Left ventricle myocardium inferior (tissue), 1 donor: ENCODE data around the gene ZNF441. TPM values are rescaled to one million over a fixed set of nuclear protein-coding genes. Genes with fewer than 3 reads are reported as not detected.

Source experiments
- DNase-seq: peaks from one replicate; pipeline ENCODE4 v3.0.0-alpha.2; 2020
- H3K27ac ChIP-seq: fragments of 200-600 bp; replicated peaks from 2 replicates; pipeline ENCODE4 v1.8.0; 2021
- H3K27me3 ChIP-seq: fragments of 200-600 bp; 2 replicates; pipeline ENCODE4 v1.8.0; 2021; ENCODE audit warnings: low read depth
- H3K36me3 ChIP-seq: fragments of 200-600 bp; 2 replicates; pipeline ENCODE4 v1.8.0; 2021
- H3K4me1 ChIP-seq: fragments of 200-600 bp; 2 replicates; pipeline ENCODE4 v1.8.0; 2021
- H3K4me3 ChIP-seq: fragments of 200-600 bp; 2 replicates; pipeline ENCODE4 v1.8.0; 2021; ENCODE audit warnings: mild to moderate bottlenecking, moderate library complexity
- H3K9me3 ChIP-seq: fragments of 200-600 bp; replicated peaks from 2 replicates; pipeline ENCODE4 v1.8.0; 2021
- CTCF ChIP-seq: fragments of 200-600 bp; IDR thresholded peaks from 2 replicates; pipeline ENCODE4 v1.8.0; 2021; ENCODE audit warnings: antibody characterized with exemption, mild to moderate bottlenecking, borderline replicate concordance
- intact Hi-C: fragments of 100-400 bp; cut with micrococcal nuclease; formaldehyde crosslinking; loops from one replicate; pipeline ENCODE4 v1.11.0; 2022
- total RNA-seq: library from RNA; stranded (reverse); fragmentation: NEBNext Ultra II Directional; extraction: Animal tissue kit (Norgen Biotek cat#: 25700); gene quantifications from one replicate; pipeline ENCODE4 v1.2.1, GENCODE V29; 2021
- donor health status: DM: no; HTN: yes; CAD: no; lungs with severe emphysema.

Gene ZNF441
- total RNA-seq, 1 donor from 2014 or later = 4.3 TPM

- intact Hi-C loops = no loop called here
- TF ChIP-seq CTCF = no peak
- peak; percentile 26 for DNase-seq
- Histone ChIP-seq H3K27ac (peak overlapping the region; percentile 14), H3K36me3 (no peaks in the 10 kb centered on the region), H3K4me1 (peaks cover 34% of the 10 kb centered on the region), H3K9me3 (no peaks in the 10 kb centered on the region), H3K4me3 (no peak overlapping the region), H3K27me3 (no peaks in the 10 kb centered on the region)
Observed at GRCh38 chr19:11736696-11737095, 30.1 kb upstream of the ZNF441 start.

- TF ChIP-seq CTCF = peak; percentile 9
- peaks cover 34% of the 10 kb centered on the region for H3K4me1 ChIP-seq
- H3K27me3 ChIP-seq = no peaks in the 10 kb centered on the region
- no peaks in the 10 kb centered on the region for H3K36me3 ChIP-seq
- H3K9me3 ChIP-seq = no peaks in the 10 kb centered on the region
- intact Hi-C loops = no loop called here
- DNase-seq = peak; percentile 31
- H3K27ac ChIP-seq = peak overlapping the region; percentile 92
- H3K4me3 ChIP-seq = peak overlapping the region; percentile 99
Observed at GRCh38 chr19:11737964-11738745, 28.6 kb upstream of the ZNF441 start.

- TF ChIP-seq CTCF = no peak
- intact Hi-C loops = no loop called here
- no peaks in the 10 kb centered on the region for H3K36me3 ChIP-seq
- H3K27ac ChIP-seq = peak within 1 kb of the TSS; percentile 92
- peaks cover 34% of the 10 kb centered on the region for H3K4me1 ChIP-seq
- H3K9me3 ChIP-seq = no peaks in the 10 kb centered on the region
- peak within 1 kb of the TSS; percentile 99 for H3K4me3 ChIP-seq
- H3K27me3 ChIP-seq = no peaks in the 10 kb centered on the region
- DNase-seq = peak; percentile 99
Observed at GRCh38 chr19:11738746-11739620, 27.8 kb upstream of the ZNF441 start, which contains the start of gene ZNF823. Gene ZNF823, minus strand, starts transcription at chr19:11738946. Its CDS starts 127 bp downstream, at chr19:11738819.

GRCh38 chr19:11745869-11746268 is 20.9 kb upstream of the ZNF441 start:
- TF ChIP-seq CTCF = no peak
- H3K36me3 ChIP-seq = no peaks in the 10 kb centered on the region
- H3K4me3 ChIP-seq = no peak overlapping the region
- no peak overlapping the region for H3K27ac ChIP-seq
- H3K9me3 ChIP-seq = peaks cover 43% of the 10 kb centered on the region
- DNase-seq = no peak
- no peaks in the 10 kb centered on the region for H3K27me3 ChIP-seq
- H3K4me1 ChIP-seq = no peaks in the 10 kb centered on the region
- intact Hi-C loops = no loop called here

GRCh38 chr19:11747277-11747676 is 19.5 kb upstream of the ZNF441 start:
- Histone ChIP-seq H3K36me3 (no peaks in the 10 kb centered on the region), H3K4me3 (no peak overlapping the region), H3K27me3 (no peaks in the 10 kb centered on the region), H3K27ac (no peak overlapping the region), H3K9me3 (peaks cover 55% of the 10 kb centered on the region), H3K4me1 (no peaks in the 10 kb centered on the region)
- DNase-seq = no peak
- no peak for TF ChIP-seq CTCF
- intact Hi-C loops = no loop called here
